OCI-LY7 (cell line): Measurements from ENCODE around the gene CRAMP1.

Experiments used
- CTCF ChIP-seq: fragments of 200-600 bp; sonication (generic); conservative IDR thresholded peaks from 2 replicates; pipeline ENCODE4 v1.5.1; 2014; ENCODE audit warnings: mild to moderate bottlenecking, antibody characterized with exemption, low read length, moderate library complexity, mixed read lengths
- EZH2phosphoT487 ChIP-seq: fragments of 200-600 bp; sonication (generic); IDR thresholded peaks from 2 replicates; pipeline ENCODE4 v1.6.1; 2018; ENCODE audit warnings: low read depth, borderline replicate concordance, mild to moderate bottlenecking, mixed run types, antibody characterized with exemption, low read length, moderate library complexity, mixed read lengths

GRCh38 chr16:1631230-1631629 lies 19.1 kb downstream of the CRAMP1 start:
- TF ChIP-seq CTCF (no peak), EZH2phosphoT487 (no peak)
